HG03196 (cell line): ENCODE data around the gene PODXL.
"Not testable (repeated sequence)": the region's sequence is repeated elsewhere in the genome, so short reads cannot be mapped to it uniquely, and the experiment has no call there.

Experiments
- ATAC-seq: cut with Tn5 transposase; IDR thresholded peaks from one replicate; pipeline ENCODE4 v1.9.1; 2021; ENCODE audit not compliant: unreplicated experiment

PODXL gene

GRCh38 chr7:131538813-131539179 is 17.6 kb downstream of the PODXL start:
- ATAC-seq, result no peak

- no peak for ATAC-seq
Measured at GRCh38 chr7:131538071-131538812, 18.2 kb downstream of the PODXL start.

- ATAC-seq, result no peak
Measured at GRCh38 chr7:131537571-131537978, 18.9 kb downstream of the PODXL start.

DNA sequence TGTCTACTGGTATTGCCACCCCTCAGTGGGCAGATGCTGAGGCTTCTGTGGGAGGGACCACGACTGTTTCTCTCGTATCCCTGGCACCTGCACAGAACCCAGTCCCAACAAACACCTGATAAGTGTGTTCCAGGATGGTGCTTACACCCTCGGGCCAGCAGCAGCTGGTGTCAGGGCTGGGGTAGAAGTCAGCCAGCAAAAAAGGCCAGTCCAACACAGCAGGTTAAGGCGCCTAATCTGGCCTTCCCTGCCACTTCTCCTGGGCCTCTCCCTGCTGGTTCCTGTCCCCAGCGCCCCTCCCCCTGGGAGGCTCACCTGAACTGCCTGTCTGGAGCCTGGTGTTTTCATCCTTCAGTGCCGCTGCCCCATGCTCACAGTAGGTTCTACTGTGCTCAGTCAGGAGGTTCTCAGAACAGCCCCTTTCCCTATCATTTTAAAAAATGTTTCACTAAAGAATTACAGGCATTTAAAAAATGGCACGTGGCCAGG is 20.0 kb downstream of the PODXL start:
- ATAC-seq, result no peak

- ATAC-seq, result no peak
Measured at GRCh38 chr7:131533566-131534561, 22.6 kb downstream of the PODXL start.

DNA sequence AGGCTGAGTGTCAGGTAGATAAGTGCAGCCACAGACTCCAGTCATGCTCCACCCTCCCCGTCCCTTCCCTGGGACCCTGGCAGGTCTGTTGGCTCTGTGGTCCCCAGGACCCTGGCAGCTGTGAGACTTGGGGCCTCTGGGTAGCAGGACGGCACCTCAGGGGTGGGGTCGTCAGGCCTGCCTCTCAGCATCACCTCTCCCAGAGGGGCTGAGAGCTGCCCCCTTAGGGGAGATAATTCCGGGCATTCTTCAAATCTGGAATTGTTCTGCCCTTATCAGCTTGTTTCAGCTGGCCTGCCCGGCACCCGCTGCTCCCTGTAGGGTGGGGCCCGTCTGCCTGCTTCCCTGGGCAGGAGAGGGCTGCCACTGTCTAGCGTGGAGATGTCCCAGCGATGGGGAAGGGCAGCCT is 23.3 kb downstream of the PODXL start:
- ATAC-seq, result no peak

DNA sequence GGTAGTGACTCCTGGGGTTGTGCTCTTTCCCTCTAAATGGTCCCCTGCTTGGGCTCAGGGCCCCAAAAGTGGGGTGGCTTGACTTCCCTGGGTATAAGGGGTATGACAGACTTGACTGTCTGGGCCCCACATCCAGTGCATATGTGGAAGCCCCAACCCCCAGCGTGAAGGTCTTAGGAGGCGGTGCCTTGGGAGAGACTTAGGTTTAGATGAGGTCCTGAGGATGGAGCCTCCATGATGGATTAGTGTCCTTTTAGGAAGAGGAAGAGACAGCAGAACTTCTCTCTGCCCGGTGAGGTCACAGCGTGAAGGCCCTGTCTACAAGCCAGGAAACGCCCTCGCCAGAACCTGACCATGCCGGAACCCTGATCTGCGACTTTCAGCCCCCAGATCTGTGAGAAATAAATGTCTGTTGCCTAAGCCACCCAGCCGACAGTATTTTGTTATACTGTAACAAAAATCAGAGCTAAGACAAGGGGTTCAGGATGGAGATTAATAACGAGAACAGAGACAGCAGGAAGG is 23.8 kb downstream of the PODXL start:
- ATAC-seq, result no peak

GRCh38 chr7:131530137-131530536 is 26.3 kb downstream of the PODXL start:
- ATAC-seq, result no peak

GRCh38 chr7:131529617-131530016 is 26.8 kb downstream of the PODXL start:
- no peak for ATAC-seq

DNA sequence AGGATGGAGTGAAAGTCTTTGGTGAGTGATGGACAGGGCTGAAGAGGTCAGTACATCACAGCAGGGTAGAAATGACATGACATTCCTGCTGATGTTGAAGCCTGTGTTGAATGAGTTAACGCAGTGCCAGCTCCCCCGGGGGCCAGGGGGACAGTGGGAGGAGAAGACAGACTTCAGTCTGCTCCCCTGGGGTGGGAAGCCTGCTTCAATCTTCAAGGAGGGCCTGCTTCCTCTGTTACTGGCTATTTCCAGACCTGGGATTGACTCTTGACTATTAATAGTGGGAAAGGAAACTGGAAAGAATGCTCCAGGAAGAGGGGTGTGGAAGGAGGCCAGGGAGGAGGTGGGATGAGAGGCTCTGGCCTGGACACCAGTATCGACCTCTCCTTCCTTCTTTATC is 27.2 kb downstream of the PODXL start:
- no peak for ATAC-seq

DNA sequence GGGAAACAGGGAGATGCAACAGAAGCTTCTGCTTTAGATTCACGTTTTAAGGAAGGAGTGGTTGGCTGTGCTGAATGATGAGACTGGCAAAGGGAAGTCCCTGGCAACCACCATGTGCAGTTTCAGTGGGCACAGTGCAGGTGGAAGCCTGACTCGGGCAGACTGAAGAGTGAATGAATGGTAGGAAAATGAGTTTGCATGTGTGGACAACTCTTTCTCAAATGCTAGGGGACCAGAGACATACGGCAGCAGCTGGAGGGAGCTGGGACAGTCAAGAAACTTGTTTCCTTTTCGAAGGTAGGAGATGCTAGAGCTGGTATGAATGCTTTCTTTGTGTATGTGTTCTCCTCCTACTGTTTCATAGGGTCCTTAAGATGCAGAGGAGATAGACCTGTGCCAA is 29.0 kb downstream of the PODXL start:
- no peak for ATAC-seq

DNA sequence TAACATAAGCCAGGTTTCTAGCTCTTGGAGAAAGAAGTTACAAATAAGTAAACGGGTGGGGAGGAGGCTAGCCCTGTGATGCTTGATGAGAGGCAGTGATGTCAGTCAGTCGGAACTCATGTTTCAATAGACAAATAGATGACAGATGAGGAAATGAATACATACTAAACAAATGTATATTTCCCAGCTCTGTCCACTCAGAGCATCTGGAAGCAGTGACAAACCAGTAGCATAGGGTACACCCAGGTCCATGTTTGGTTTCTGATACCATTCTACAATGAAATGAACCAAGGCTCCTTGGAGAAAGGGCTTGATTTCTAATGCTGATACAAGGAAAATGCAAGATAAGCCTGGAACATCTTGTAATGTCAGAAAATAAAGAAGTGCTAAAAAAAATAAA is 30.6 kb downstream of the PODXL start:
- no peak for ATAC-seq

DNA sequence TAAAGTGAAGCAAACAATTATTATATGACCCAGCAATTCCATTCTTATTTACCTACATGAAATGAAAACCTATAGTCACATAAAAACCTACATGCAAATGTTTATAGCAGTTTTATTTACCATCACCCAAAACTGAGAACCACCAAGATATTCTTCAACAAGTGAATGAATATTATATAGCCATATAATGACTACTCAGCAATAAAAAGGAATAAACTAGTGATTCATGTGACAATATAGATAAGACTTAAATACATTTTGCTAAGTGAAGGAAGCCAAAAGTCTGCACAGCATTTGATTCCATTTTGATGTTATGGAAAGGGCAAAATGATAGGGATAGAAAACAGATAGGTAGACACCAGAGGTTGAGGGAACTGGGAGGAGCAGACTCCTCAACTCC is 31.7 kb downstream of the PODXL start:
- ATAC-seq, result no peak

GRCh38 chr7:131524115-131524514 is 32.3 kb downstream of the PODXL start:
- no peak for ATAC-seq

DNA sequence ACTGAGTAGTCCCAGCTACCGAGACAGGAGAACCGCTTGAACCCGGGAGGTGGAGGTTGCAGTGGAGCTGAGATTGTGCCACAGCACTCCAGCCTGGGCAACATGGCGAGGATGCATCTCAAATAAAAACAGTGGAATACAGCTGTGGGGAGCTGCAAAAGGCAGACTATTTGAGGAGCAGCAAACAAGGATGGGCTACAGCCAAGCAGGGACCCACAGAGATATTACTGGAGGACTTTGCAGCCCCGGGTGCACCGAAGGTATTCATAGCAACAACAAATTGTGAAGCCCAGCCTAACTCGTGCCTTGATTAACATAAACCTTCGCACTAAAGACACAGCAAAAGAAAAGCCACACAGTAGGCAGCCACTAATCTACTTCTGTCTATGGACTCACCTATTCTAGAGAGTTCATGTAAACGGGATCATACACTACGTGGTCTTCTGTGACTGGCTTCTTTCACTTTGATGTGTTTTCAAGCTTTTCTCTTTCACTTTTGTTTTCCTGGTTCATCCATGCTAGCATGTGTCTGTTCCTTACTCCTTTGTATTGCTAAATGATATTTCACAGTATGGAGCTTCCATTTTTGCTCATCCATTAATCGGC is 34.0 kb downstream of the PODXL start:
- ATAC-seq, result no peak

- ATAC-seq, result no peak
Measured at GRCh38 chr7:131521651-131522163, 34.7 kb downstream of the PODXL start.

DNA sequence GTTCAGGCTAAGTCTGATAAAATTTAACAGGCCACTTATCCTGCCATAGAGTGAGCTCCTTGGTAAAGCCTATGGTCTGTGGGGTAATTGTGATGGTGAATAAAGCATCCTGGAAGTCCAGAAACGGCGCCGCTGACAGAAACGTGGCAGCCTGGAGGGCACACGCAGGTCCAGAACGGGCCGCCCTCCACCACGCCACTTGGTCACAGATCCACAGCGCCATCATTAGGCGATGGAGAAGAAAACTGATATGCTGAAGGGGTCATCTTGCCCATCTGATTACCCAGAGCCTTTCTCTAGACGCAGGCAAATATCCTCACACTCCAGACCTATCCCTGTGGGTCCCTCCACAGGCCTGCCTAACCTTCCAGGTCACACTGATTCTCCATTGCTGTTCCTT is 37.8 kb downstream of the PODXL start:
- no peak for ATAC-seq

DNA sequence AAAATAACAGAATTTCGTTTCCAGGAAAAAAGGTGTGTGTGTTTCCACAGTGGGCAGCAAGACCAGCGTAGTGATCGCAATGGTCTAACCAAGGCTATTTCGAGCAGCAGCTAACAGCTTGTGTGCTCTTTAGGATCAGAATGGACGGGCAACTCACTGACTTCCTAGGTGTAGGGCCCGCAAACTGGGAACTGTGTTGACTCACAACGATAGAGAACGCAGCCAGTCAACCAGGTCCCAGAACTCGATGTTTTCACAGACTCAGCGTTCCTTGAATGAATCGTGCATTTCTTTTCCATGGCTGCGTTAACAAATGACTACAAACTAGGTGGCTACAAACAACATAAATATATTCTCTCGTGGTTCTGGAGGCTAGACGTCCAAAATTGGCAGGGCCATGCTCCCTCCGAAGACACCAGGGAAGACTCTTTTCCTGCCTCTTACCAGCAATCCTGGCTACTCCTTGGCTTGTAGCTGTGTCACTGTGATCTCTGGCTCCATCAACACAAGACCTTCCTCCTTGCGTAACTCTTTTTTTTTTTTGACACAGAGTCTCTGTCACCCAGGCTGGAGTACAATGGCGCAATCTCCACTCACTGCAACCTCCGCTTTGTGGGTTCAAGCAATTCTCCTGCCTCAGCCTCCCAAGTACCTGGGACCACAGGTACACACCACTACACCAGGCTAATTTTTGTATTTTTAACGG is 39.1 kb downstream of the PODXL start:
- no peak for ATAC-seq

DNA sequence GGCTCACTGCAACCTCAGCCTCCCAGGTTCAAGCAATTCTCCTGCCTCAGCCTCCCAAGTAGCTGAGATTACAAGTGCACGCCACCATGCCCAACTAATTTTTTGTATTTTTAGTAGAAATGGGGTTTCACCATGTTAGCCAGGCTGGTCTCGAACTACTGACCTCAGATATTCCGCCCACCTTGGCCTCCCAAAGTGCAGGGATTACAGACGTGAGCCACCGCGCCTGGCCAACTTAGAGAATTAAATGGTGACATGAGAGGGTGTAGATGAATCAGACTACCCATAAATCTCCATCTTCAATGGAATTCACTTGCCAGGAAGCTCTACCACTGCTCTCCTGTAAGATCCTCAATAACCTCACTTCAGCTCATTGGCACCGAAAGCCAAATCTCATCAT is 41.0 kb downstream of the PODXL start:
- ATAC-seq, result not testable (repeated sequence)

DNA sequence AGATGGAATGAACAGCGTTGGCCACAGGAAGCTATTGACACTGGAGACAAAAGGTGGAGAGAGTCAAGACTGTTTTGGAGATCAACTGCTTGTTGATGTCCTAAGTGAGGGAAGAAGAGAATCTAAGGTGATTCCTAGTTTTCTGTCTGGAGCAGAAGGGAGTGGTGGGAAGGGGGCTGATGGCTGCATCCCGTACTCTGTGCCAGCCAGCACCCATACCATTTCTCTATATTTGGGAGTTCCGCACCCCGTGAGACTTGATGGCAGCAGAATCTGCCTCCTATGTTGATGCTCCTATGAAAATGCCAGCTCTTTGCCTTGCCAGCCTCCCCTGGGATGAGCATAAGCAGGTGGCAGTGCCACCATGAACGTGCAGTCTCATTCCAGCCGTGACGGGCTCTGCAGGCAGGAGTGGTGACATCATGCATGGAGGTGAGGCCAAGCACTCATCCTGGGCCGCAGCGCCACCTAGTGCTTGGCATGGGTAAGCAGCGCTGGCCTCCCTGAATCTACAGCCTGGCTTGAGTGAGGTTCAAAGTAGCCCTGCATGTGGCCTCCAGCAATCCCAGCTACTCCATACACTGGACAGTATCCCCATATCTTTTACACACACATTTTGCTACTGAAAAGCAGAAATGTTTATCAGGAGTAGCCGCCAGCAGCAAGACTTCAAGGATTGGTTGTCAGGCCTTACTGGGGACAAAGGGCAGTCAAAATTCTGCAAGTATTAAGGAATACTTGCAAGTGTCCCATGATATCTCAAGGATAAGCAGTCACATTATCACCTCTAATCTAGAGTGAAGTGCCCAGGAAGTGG is 43.0 kb downstream of the PODXL start:
- ATAC-seq, result peak; percentile 94
